Epithelial cell of prostate (primary cell): Measurements from ENCODE around the gene GRHPR.

Experiments
- DNase-seq: peaks from one replicate; pipeline ENCODE4 v3.0.0-alpha.2; 2011; ENCODE audit warnings: low read depth, low spot score
- H3K27ac ChIP-seq: fragments of 450-650 bp; 2 replicates; pipeline ENCODE4 v1.5.1; 2017; ENCODE audit warnings: mild to moderate bottlenecking

GRHPR gene

DNA sequence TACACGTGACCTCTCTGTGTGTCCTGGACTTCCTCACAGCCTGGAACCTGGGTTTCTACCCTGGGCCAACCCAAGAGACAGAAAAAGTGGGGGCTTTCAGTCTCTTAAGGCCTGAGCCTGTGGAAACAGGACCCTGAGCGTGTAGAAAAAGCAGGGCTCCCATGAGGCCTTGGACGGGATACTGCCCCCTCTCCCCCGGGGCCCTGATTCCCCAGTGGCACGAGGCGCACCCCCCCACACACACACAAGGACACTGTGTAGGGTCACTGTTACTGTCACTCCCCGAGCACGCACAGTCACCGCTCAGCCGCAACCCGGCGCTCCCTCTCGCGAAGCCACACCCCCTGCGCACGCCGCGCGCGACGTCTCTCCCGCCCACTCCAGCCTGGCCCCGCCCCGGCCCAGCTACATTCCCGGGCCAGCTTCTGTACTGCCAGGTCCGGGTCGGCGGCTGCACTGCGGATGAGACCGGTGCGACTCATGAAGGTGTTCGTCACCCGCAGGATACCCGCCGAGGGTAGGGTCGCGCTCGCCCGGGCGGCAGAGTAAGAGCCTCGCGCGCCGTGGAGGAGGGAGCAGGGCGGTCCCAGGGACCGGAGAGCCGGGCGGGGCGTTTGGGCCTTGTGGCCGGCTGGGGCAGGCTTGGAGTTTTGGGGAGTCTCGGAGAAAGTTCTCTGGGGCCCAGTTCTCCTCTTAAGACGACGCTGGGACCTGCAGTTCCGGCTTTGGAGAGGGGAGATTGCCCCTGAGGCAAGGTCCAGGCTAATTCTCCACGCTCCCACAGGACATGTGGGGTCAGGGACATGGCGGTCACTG is at the start of gene GRHPR:
GRHPR (plus strand) TSS at position 408 of the 816 bp plus-strand sequence; CDS start at position 463, 55 bp downstream.
- H3K27ac ChIP-seq, result peak within 1 kb of the TSS; percentile 54
- no peak for DNase-seq

DNA sequence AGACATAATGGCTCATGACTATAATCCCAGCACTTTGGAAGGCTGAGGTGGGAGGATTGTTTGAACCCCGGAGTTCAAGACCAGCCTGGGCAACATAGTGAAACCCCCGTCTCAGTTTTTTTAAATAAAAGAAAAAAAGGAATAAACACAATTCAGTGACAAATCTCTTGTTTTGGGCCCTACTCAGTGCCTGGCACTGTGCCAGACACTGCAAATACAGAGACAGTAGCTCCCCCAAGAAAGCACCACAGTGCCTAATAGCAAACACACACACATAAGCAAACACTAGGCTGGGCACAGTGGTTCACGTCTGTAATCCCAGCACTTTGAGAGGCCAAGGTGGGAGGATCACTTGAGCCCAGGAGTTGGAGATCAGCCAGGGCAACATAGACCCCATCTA is 49.7 kb upstream of the GRHPR start:
- DNase-seq, result no peak
- H3K27ac ChIP-seq, result no peak overlapping the region

DNA sequence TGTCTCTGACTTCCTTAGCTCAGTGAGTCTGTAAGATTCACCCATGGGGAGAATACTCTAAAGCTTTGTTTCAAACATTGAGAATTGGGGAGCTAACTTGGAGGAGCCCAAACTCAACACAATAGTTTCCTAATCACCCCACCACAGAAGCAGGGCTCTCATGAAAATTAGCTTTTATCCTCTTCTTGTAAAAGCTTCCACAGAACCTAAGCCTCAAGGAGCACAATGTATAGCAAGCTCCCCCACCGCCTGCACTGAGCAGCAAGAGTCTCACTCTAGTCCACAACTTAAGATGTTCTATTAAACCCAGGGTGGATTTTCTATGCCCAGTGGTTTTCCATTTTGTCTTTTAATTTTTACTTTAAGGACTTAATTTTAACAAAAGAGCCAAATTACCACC is 48.9 kb upstream of the GRHPR start:
- H3K27ac ChIP-seq, result no peak overlapping the region
- DNase-seq, result no peak

DNA sequence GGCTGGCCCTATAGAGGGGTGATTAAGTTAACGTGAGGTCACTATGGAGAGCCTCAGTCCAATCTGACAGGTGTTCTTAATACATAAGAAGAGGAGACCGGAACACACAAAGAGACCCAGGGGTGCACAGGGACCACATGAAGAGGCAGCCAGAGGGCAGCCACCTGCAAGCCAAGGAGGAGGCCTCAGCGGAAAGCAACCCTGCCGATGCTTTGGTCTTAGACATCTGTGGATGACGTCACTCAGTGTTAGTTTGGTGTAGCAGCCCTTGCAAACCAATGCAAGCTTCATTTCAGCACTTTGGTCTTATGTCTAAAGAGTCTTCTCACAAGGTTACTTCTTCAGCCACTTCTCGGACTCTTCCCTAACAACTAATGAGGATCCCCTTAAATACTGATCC is 47.6 kb upstream of the GRHPR start:
- DNase-seq, result no peak
- H3K27ac ChIP-seq, result no peak overlapping the region

DNA sequence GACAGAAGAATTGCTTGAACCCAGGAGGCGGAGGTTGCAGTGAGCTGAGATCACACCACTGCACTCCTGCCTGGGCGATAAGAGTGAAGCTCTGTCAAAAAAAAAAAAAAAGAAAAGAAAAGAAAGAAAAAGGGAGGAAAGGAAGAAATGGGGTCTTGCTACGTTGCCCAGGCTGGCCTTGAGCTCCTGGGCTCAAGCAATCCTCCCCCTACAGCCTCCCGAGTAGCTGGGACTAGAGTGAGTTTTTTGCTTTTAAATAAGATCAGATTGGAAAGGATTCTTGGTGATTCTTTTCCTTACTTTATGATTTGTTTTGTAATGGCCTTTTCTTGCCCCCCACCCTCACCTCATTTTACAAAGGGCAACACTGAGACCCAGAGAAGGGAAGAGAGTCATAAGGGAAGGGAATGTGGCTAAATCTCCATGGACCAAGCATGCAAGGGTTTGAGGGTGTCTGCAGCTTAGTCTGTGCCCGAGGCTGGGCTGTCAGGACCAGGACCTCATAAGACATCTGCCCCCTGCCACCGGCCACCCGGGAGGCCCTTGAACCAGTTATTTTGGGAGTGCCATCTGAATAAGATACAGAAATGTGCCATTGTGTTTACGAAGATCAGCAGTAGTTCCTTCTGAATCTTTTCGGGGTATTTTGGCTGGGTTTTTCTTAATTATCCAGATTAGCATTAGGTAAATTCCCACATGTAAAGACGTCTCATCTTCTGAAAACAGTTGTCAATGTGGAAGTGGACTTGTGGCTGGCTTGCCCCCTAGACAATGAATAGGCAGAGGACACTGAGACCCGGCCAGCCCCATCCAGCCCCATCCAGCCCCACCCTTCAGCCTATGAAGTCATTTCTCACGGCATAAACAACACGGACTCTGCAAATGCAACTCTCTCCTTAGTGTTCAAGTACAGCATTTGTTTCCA is 44.5 kb upstream of the GRHPR start:
- no peak overlapping the region for H3K27ac ChIP-seq

DNA sequence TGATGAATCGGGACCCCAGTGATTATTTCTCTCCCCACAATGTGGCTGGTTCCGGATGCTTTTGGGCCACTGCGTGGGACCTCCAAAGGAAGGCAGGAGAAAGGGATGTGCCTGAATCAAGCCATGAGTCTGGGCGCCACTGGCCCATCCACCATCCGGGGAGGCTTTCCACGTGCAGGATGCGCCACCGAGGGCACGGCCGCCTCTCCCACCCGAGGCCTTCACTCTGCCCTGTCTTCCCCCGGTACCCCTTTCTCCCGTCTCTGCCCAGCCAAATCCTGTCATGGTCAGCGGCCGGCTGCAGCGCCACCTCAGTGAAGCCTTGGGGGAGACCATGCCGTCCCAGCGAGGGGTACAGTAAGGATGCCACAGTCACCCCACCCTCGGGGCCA is 43.9 kb upstream of the GRHPR start:
- no peak overlapping the region for H3K27ac ChIP-seq
- no peak for DNase-seq

More for the DNA sequence above, 44.5 kb upstream of the GRHPR start:
- no peak for DNase-seq

DNA sequence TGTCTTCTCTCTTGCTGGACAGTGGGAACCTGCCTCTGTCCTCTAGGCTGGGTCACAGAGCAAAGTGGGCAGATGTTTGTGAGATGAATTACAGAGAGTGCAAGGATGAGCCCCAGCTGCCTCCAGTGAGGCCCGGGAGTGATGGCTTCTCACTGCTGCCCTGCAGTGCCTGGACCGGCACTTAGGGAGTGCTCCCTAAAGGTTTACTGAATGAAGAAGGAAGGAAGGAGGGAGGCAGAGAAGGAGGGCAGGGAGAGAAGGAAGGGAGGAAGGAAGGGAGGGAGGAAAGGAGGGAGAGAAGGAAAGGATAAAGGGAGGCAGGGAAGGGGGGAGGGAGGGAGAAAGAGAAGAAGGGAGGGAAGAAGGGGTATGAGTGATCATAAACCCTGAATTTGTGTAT is 42.7 kb upstream of the GRHPR start:
- no peak overlapping the region for H3K27ac ChIP-seq
- DNase-seq, result no peak

DNA sequence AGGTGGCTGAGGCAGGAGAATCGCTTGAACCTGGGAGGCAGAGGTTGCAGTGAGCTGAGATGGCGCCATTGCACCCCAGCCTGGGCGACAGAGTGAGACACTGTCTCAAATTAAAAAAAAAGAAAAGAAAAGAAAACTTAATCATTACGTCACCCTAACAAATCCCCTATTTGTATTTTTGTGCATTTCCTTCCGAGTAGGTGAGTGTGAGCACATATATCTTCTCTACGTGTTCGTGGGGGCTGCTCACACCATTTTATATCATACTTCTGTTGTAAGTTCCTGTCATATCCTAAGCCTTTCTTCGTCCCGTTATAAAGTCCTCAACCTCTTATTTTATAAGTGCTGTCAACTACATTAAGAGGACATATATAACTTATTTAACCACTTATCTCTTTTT is 41.9 kb upstream of the GRHPR start:
- H3K27ac ChIP-seq, result no peak overlapping the region
- no peak for DNase-seq

DNA sequence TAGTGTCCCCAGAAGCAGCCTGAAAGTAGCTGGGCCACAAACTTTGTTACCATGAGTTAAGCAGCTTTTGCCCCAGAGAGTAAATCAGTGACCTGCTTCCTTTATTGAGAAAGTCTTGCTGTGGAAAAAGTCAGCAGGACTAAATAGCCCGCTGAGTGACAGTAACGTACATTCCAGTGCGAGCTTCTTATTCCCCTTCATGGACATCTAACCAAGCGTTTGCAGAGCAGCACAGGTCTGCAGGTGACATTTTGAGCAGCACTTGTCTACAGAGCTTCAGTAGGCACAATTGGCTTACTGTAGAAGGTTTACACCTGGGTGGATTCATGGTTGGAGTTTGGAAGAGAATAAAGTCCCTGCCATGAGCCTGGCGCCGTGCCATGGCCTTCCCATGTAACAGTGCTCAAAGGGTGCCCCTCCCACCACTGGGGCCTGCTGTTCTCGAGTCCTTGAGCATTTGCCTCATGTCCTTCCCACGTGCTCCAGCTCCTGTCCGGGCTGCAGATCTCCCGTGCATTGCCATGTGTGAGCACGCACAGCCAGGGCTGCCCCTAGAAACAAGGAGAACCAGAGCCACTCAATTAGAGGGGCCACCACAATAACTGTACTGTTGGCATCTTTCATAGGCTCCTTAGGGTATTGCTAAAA is 41.3 kb upstream of the GRHPR start:
- DNase-seq, result no peak
- no peak overlapping the region for H3K27ac ChIP-seq

DNA sequence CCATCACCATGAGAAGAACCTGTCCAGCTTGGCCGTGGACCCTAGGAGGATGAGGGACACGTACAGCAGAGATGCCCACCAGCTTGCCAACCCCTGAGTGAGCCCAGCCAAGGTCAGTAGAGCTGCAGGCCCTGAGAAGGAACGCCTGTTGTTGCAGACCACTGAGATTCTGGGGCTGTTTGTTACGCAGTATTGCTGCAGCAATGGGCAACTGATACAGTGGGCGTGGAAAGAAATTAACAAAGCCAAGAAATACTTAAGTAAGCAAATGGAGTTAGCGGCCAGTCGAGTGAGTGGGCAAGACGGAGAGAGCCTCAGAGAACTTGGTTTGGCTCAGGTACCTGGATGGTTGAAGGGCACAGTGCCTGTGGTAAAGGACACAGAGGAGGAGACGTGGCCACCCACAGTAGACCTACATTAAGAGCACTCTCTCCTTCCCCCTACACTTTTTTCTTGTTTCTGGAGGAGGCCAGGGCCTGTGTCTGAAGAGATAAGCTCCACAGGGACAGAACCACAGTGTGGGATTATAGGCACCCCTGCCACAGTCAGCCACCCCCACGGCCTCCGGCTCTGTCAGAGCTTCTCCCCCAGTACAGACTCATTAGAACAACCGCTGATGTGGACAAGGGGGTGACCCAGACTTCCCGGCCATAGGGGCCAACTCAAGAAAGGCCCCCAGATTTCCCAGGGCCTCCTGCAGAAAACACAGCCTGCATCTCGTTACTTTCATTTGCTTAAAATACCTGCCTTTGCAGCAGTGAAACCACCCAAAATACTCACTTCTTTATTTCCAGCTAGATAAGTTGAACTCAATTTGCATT is 40.1 kb upstream of the GRHPR start:
- H3K27ac ChIP-seq, result no peak overlapping the region
- DNase-seq, result no peak

DNA sequence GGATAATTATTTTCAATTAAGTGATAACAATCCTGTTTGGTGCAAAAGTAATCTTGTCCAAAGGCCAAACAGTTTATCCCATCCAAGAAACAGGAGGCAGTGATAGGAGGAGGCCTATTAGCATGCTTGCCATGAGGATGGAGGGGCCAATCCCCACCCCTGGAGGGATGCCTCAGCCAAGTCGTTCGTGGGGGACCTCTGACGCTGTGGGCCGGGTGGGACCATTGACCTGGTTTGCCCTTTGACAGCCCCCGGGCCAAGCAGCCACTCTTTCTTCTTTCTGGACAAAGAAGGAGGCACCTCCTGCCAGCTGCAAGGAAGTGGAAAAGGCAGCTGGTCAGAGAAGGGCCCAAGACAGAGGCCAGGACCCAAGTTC is 39.5 kb upstream of the GRHPR start:
- DNase-seq, result no peak
- no peak overlapping the region for H3K27ac ChIP-seq

DNA sequence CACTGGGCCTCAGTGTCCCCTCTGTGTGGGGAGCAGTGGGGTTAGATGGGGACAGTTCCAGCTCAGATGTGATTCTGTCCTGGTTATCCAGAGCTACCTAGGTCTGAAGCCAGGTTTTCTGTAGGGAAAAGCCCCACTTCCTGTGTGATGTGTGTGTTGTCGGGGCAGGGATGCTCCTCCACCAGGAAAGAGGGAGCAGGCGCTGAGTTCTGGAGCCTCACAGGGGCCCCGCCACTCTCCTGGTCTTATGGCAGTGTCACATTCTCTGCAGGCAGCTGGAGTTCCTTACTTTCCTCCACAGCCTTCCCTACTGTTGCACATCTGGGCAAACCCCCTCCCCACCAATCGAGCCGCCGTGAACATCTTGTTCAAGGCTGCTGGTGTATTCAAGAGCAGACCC is 39.1 kb upstream of the GRHPR start:
- H3K27ac ChIP-seq, result no peak overlapping the region
- DNase-seq, result no peak

DNA sequence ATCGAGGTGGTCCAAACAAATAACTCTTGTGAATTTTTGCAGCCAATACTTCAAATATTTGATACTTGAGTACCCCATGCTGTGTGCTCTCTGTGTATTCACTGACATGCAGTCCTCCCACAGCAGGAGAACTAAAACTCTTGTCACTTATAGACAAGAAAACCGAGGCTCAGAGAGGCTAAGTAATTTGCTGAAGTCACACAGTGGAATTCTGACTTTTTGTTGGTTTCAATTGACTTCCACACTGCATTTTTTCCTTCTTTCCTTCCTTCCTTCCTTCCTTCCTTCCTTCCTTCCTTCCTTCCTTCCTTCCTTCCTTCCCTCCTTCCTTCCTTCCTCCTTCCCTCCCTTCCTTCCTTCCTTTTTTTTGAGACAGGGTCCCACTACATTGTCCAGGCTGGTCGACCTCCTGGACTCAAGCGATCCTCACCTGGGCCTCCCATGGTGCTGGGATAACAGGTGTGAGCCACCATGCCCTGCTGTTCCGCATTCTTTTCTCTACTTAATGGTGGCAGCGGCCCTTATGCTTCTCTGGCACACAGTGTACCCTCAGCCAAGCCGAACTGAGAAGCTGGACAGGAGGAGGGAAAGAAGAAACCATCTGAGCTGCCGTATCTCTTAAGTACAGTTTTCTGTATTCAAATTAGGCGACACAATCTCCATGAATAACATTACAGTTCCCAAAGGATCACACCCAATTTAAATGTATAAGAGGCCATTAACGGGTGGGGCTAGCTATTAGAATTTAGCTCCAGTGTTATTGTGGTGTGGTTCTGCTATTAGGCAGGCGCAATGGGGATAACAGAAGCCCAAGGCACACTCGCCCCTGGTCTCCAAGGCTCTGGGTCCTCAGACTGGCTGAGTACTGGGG is 38.4 kb upstream of the GRHPR start:
- no peak overlapping the region for H3K27ac ChIP-seq
- DNase-seq, result no peak

DNA sequence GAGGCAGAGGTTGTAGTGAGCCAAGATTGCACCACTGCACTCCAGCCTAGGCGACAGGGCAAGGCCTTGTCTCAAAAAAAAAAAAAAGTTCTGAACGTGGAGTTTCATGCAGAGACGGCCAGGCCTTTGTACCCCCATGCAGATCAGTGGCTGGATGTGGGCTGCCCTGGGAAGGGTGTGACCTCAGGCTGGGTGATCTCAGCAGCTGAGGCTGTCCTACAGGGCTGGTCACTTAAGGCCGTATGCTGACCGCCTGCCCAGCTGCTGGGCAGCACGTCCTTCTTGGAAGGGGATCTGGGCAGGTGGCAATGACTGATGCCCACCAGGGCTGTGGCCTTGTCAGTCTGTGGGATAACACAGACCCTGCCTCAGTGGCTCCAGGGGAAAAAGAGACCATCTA is 37.2 kb upstream of the GRHPR start:
- H3K27ac ChIP-seq, result no peak overlapping the region
- no peak for DNase-seq

DNA sequence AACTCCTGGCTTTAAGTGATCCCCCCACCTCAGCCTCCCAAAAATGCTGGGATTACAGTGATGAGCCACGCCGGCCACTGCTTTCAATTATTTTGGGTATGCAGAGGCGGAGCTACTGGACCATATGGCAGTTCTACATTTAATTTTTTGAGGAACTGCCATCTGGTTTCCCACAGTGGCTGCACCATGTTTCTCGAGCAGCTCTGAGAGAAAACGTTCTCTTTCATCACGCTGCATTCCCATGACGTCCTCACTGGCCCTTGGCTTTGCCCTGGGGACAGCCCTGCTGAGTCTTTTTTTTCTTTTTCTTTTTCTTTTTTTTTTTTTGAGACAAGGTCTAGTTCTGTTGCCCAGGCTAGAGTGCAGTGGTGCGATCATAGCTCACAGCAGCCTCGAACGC is 35.5 kb upstream of the GRHPR start:
- DNase-seq, result no peak
- H3K27ac ChIP-seq, result no peak overlapping the region

DNA sequence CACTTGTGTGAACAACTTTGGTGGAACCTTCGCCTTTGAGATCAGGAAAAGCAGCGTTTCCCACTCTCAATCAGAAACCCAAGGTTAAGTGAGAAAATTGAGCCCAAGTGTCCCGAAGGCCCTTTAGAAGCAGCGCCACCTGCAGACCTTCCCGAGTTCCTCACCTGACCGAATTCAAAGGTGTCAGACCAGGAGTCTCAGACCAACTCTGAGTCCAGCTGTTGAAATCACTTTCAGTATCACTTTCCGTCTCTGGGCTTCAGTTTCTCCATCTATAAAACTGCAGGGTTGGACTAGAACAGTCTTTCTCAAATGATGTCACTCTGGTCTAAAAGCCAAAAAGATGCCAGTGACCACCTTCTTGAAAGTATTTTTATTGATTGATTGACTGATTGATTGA is 31.7 kb upstream of the GRHPR start:
- H3K27ac ChIP-seq, result no peak overlapping the region
- no peak for DNase-seq

DNA sequence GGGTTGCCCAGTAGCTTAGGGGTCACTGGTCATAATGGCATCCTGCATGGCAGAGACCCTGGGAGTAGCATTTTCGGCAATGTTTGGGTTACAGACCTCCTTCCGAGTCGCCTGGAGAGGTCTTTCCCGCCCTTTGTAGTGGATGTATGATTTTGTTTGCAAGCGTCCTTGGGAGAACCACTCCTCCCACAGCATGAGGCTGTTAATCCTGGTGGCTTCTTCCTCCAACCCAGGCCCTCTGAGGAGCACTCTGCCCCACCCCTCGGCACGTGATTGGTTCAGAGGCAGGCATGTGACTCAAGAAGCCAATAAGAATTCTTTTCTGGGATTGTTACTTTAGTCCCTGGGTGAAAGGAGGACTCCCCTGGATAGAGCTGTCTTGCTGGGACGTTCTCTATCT is 30.2 kb upstream of the GRHPR start:
- H3K27ac ChIP-seq, result no peak overlapping the region
- DNase-seq, result no peak

DNA sequence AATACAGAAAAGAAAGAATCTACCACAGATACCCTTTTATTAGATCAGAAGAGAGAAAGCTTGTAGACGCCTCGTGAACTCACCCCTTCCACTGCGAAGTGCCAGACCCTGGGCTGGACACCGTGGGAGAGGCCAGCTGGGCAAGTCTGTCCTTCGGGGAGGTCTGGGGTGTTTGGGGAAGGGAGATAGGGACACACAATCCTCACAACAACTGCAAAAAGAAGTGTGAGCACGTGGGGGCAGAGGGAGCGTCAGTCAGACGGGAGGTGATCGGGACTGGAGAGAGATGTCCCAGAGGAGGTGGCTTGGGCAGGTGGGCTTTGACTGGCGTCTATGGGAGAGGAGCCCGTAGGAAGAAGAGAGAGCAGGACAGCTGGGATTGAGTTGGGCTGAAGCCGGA is 27.3 kb upstream of the GRHPR start:
- H3K27ac ChIP-seq, result no peak overlapping the region
- no peak for DNase-seq

DNA sequence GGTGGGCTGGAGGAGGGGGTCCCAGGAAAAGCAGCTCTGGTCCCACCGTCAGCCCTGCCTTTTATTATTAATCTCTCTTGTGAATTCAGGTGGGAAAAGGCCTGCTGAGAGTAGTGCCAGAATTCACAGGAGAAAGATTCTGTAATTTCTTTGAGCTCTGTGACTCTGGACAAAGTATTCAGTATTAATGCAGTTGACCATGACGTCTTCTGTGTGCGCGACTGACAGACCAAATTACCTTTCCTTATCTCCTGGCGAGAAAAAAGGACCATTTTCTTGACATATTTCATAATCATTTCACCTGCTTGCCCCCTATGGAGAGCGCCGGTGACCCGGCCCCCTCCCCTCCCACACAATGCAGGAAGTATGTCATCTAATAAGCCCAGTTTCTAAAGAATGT is 26.8 kb upstream of the GRHPR start:
- H3K27ac ChIP-seq, result no peak overlapping the region
- no peak for DNase-seq
